ENCODE data around the gene COL2A1. TPM values are rescaled to one million over a fixed set of nuclear protein-coding genes. Genes with fewer than 3 reads are reported as not detected.
A peak's percentile ranks its signal among the peaks of the same experiment; 100 is the strongest.

Gene COL2A1
- total and polyA plus RNA-seq, 9 of the 15 experiments (the other 6 are each of a cell fraction or from before 2014, with no cell fraction given) = 0.46 TPM; not detected in 8

- no peak for DNase-seq (ENCODE audit: extremely low read depth in 1 of 4, low spot score in 3 of 4)
- H4K20me1 ChIP-seq (replicated peaks; ENCODE audit: control insufficient read depth, insufficient read depth, low read length) = 0 out of 2 replicates have a peak, but pooled peaks cover 3% of the 10 kb centered on the region
- WGBS (ENCODE audit: insufficient coverage, low coverage, missing lambda C conversion rate) = 12% methylated on average over 11 of the region's 13 CpGs
- in situ Hi-C loops (cut with MboI) (no loop called here), intact Hi-C loops (cut with micrococcal nuclease) (no loop called here)
- H3K9me3 ChIP-seq (replicated peaks; ENCODE audit: control insufficient read depth, insufficient read depth, low read depth, low read length) = no peaks in the 10 kb centered on the region
- H3K27ac ChIP-seq (ENCODE audit: extremely low read depth, low read depth, low read length) = no peak overlapping the region
- POLR2A ChIA-PET = interaction anchor here (1.2 kb wide), 1 partner anchor 49 kb away, joined by 3 read pairs; no protein-coding TSS in a partner anchor
- H3K4me3 ChIP-seq = no peak overlapping the region
- H3K9ac ChIP-seq (ENCODE audit: insufficient read depth in 1 of 2, low read depth in 2 of 2, low read length in 2 of 2) = no peak overlapping the region
- peaks cover 0 to 28% of the 10 kb centered on the region in 2 experiments; a peak in 2 of 5 replicates for H3K4me1 ChIP-seq (replicated peaks in 1 of 2; ENCODE audit: control insufficient read depth in 2 of 2, insufficient read depth in 2 of 2, low read length in 2 of 2)
- no TSS peak for BruUV-seq (replicated peaks)
- H3K4me2 ChIP-seq (ENCODE audit: insufficient read depth, low read length) = no peak overlapping the region
- CTCF ChIA-PET (ENCODE audit: low intra/inter-chr PET ratio) = no interaction called here
- H3K9me1 ChIP-seq (ENCODE audit: control insufficient read depth, insufficient read depth, low read length) = no peaks in the 10 kb centered on the region
- H3K79me2 ChIP-seq (ENCODE audit: control insufficient read depth, insufficient read depth, low read length) = no peaks in the 10 kb centered on the region
- TF ChIP-seq EZH2 (IDR thresholded peaks at IDR 0.05; ENCODE audit: borderline replicate concordance, low read depth, low read length) = peak; percentile 85; the same call in 1 of the 2 replicates
- TF ChIP-seq CTCFL (IDR thresholded peaks at IDR 0.05; ENCODE audit: borderline replicate concordance, insufficient read depth, low read depth, low read length, poor library complexity, severe bottlenecking) = no peak
- H3K36me3 ChIP-seq (ENCODE audit: control insufficient read depth, insufficient read depth, low read length) = no peaks in the 10 kb centered on the region
- no peak for ATAC-seq
- no peak overlapping the region for H2AFZ ChIP-seq (ENCODE audit: low read depth, low read length)
- FAIRE-seq = no peak
- peaks cover 59 to 75% of the 10 kb centered on the region in 2 experiments for H3K27me3 ChIP-seq (ENCODE audit: control insufficient read depth in 2 of 2, insufficient read depth in 2 of 2, low read length in 2 of 2)
Measured at GRCh38 chr12:48002414-48002730, 1.9 kb downstream of the COL2A1 start.
